Endometrium (tissue), 2 donors: ENCODE data around the gene CYBRD1.
"Not testable (repeated sequence)": the region's sequence is repeated elsewhere in the genome, so short reads cannot be mapped to it uniquely, and the experiment has no call there.

Experiments used
- FAIRE-seq: peaks from 2 replicates; lab custom pipeline; 2012; peaks lifted over from hg19 to GRCh38; lab: Jason Lieb, UNC
- donor health status: control.
- donor health status: control.

Gene CYBRD1

GRCh38 chr2:171522052-171522787, at the start of gene CYBRD1:
Gene CYBRD1 (plus strand): TSS chr2:171522474. CDS start chr2:171522546, 72 bp downstream.
- no peak for FAIRE-seq

GRCh38 chr2:171475979-171476378, 46.3 kb upstream of the CYBRD1 start:
- no peak for FAIRE-seq

GRCh38 chr2:171478345-171478744, 43.9 kb upstream of the CYBRD1 start:
- no peak for FAIRE-seq

GRCh38 chr2:171479154-171479814, 43.0 kb upstream of the CYBRD1 start:
- FAIRE-seq = no peak

- no peak for FAIRE-seq
These were observed 41.4 kb upstream of the CYBRD1 start for GRCh38 chr2:171480908-171481307.

- no peak for FAIRE-seq
These were observed 40.0 kb upstream of the CYBRD1 start for GRCh38 chr2:171482308-171482707.

- no peak for FAIRE-seq
These were observed 39.4 kb upstream of the CYBRD1 start for GRCh38 chr2:171482877-171483276.

- no peak for FAIRE-seq
These were observed 38.5 kb upstream of the CYBRD1 start for GRCh38 chr2:171483793-171484192.

GRCh38 chr2:171485116-171485515, 37.2 kb upstream of the CYBRD1 start:
- no peak for FAIRE-seq

- no peak for FAIRE-seq
These were observed 35.1 kb upstream of the CYBRD1 start for GRCh38 chr2:171487201-171487600.

GRCh38 chr2:171487803-171488259, 34.4 kb upstream of the CYBRD1 start:
- no peak for FAIRE-seq

- FAIRE-seq = no peak
These were observed 31.7 kb upstream of the CYBRD1 start for GRCh38 chr2:171490577-171490976.

GRCh38 chr2:171491292-171491691, 31.0 kb upstream of the CYBRD1 start:
- FAIRE-seq = no peak

- FAIRE-seq = no peak
These were observed 29.6 kb upstream of the CYBRD1 start for GRCh38 chr2:171492664-171493063.

GRCh38 chr2:171497664-171498063, 24.6 kb upstream of the CYBRD1 start:
- not testable (repeated sequence) for FAIRE-seq

GRCh38 chr2:171505374-171505773, 16.9 kb upstream of the CYBRD1 start:
- FAIRE-seq = no peak

- FAIRE-seq = no peak
These were observed 12.1 kb upstream of the CYBRD1 start for GRCh38 chr2:171509945-171510731.

GRCh38 chr2:171512014-171512413, 10.3 kb upstream of the CYBRD1 start:
- FAIRE-seq = no peak

- FAIRE-seq = no peak
These were observed 9.5 kb upstream of the CYBRD1 start for GRCh38 chr2:171512683-171513195.

GRCh38 chr2:171513719-171514160, 8.5 kb upstream of the CYBRD1 start:
- no peak for FAIRE-seq

- FAIRE-seq = no peak
These were observed 7.2 kb upstream of the CYBRD1 start for GRCh38 chr2:171514908-171515582.
